Trophoblast cell (in vitro differentiated cells and primary cell): ENCODE results near the gene BMERB1.

Source experiments
- DNase-seq, 2 donors: peaks; one replicate each; pipeline ENCODE4 v3.0.0-alpha.2; 2016
- H2AFZ ChIP-seq: 2 replicates; pipeline ENCODE4 v1.6.1; 2013; ENCODE audit warnings: low read length, moderate library complexity, mild to moderate bottlenecking; ENCODE audit not compliant: insufficient read depth, poor library complexity
- H2AK5ac ChIP-seq: 2 replicates; pipeline ENCODE4 v1.6.1; 2013; ENCODE audit warnings: mild to moderate bottlenecking, low read length
- H2BK120ac ChIP-seq: 2 replicates; pipeline ENCODE4 v1.6.1; 2013; ENCODE audit warnings: low read length, mild to moderate bottlenecking, moderate library complexity; ENCODE audit not compliant: insufficient read depth, poor library complexity
- H2BK12ac ChIP-seq: 2 replicates; pipeline ENCODE4 v1.6.1; 2013; ENCODE audit warnings: mild to moderate bottlenecking, low read length, moderate library complexity
- H2BK5ac ChIP-seq: 2 replicates; pipeline ENCODE4 v1.6.1; 2013; ENCODE audit warnings: low read length, low read depth, moderate library complexity, mild to moderate bottlenecking; ENCODE audit not compliant: poor library complexity
- H3K14ac ChIP-seq: 2 replicates; pipeline ENCODE4 v1.6.1; 2013; ENCODE audit warnings: mild to moderate bottlenecking, low read length
- H3K18ac ChIP-seq: 2 replicates; pipeline ENCODE4 v1.6.1; 2013; ENCODE audit warnings: mild to moderate bottlenecking, low read length
- H3K23ac ChIP-seq: 2 replicates; pipeline ENCODE4 v1.6.1; 2013; ENCODE audit warnings: low read length
- H3K27ac ChIP-seq: 2 replicates; pipeline ENCODE4 v1.5.1; 2013; ENCODE audit warnings: low read depth, mild to moderate bottlenecking, inconsistent platforms, low read length, moderate library complexity
- H3K27me3 ChIP-seq: 2 replicates; pipeline ENCODE4 v1.6.1; 2013; ENCODE audit warnings: inconsistent platforms, mild to moderate bottlenecking, low read length, moderate library complexity; ENCODE audit not compliant: insufficient read depth
- H3K36me3 ChIP-seq, 2 experiments: 1 replicate in 1 of 2; 2 replicates in 1 of 2; pipeline ENCODE4 v1.6.1; 2013; ENCODE audit warnings: low read length in 2 of 2, mild to moderate bottlenecking in 2 of 2, moderate library complexity in 1 of 2; ENCODE audit not compliant: insufficient read depth in 2 of 2, control insufficient read depth in 1 of 2
- H3K4ac ChIP-seq: 2 replicates; pipeline ENCODE4 v1.6.1; 2013; ENCODE audit warnings: low read depth, mild to moderate bottlenecking, low read length, moderate library complexity
- H3K4me1 ChIP-seq, 2 experiments: 1 replicate in 1 of 2; 2 replicates in 1 of 2; pipeline ENCODE4 v1.6.1; 2013; ENCODE audit warnings: low read length in 2 of 2, mild to moderate bottlenecking in 2 of 2, moderate library complexity in 1 of 2; ENCODE audit not compliant: insufficient read depth in 2 of 2, control insufficient read depth in 1 of 2
- H3K4me2 ChIP-seq: 2 replicates; pipeline ENCODE4 v1.6.1; 2013; ENCODE audit warnings: inconsistent platforms, mild to moderate bottlenecking, low read length, moderate library complexity
- H3K4me3 ChIP-seq: 2 replicates; pipeline ENCODE4 v1.5.1; 2013; ENCODE audit warnings: mild to moderate bottlenecking, low read depth, low read length, inconsistent platforms
- H3K79me1 ChIP-seq: one replicate; pipeline ENCODE4 v1.6.1; 2013; ENCODE audit warnings: low read length
- H3K79me2 ChIP-seq: 2 replicates; pipeline ENCODE4 v1.6.1; 2013; ENCODE audit warnings: low read length, mild to moderate bottlenecking; ENCODE audit not compliant: control insufficient read depth, insufficient read depth, poor library complexity
- H3K9ac ChIP-seq: 2 replicates; pipeline ENCODE4 v1.6.1; 2013; ENCODE audit warnings: mild to moderate bottlenecking, low read length
- H3K9me3 ChIP-seq: 2 replicates; pipeline ENCODE4 v1.6.1; 2013; ENCODE audit warnings: low read depth, mild to moderate bottlenecking, control low read depth, inconsistent platforms, low read length; ENCODE audit not compliant: insufficient read depth
- H4K12ac ChIP-seq: 2 replicates; pipeline ENCODE4 v1.6.1; 2013; ENCODE audit warnings: low read depth, mild to moderate bottlenecking, low read length, moderate library complexity
- H4K8ac ChIP-seq: 2 replicates; pipeline ENCODE4 v1.6.1; 2013; ENCODE audit warnings: low read depth, mild to moderate bottlenecking, low read length, moderate library complexity
- H4K91ac ChIP-seq: one replicate; pipeline ENCODE4 v1.6.1; 2013; ENCODE audit warnings: low read depth, mild to moderate bottlenecking, low read length, moderate library complexity
- WGBS: extraction: QIAGEN DNeasy Blood & Tissue Kit; methylation state at CpG from one replicate; pipeline ENCODE4 v1.1.7; 2013; ENCODE audit warnings: missing lambda C conversion rate; ENCODE audit not compliant: insufficient read length, insufficient coverage; ENCODE audit errors: extremely low coverage; 5-methylcytosine and 5-hydroxymethylcytosine counted together

BMERB1 gene

DNA sequence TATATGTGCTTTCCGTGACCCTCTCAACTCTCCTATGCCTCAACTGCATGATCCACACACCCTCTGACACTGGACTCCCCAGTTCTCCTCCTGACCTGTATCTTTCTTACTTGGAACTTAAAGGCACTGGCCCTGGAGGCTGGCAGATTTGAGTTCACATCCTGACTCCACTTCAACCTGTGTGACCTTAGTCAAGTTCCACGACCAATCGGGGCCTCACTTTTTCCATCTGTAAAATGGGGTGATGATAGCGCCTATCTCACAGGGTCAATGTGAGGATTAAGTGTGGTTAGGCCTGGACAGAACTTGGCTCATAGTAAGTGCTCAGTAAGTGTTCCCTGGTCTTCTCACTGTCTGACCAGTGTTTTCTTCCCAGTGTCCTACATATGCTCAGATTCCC lies 183.5 kb downstream of the BMERB1 start:
- H3K36me3 ChIP-seq, result peaks cover 33 to 53% of the 10 kb centered on the region in 2 experiments
- H3K23ac ChIP-seq, result no peak overlapping the region
- no peak overlapping the region for H4K12ac ChIP-seq
- no peak overlapping the region for H3K4me2 ChIP-seq
- H2BK120ac ChIP-seq, result no peak overlapping the region
- no peak overlapping the region for H3K18ac ChIP-seq
- WGBS, result no CpG with 5 or more reads among the region's 4 CpGs
- no peak overlapping the region for H2BK5ac ChIP-seq
- no peak overlapping the region for H3K4me3 ChIP-seq
- H3K14ac ChIP-seq, result no peak overlapping the region
- H3K27me3 ChIP-seq, result no peaks in the 10 kb centered on the region
- H2AK5ac ChIP-seq, result no peak overlapping the region
- no peak overlapping the region for H3K4ac ChIP-seq
- H3K79me2 ChIP-seq, result no peaks in the 10 kb centered on the region
- H3K27ac ChIP-seq, result no peak overlapping the region
- no peaks in the 10 kb centered on the region for H3K79me1 ChIP-seq
- H3K9ac ChIP-seq, result no peak overlapping the region
- H3K9me3 ChIP-seq, result no peaks in the 10 kb centered on the region
- DNase-seq, result no peak
- no peak overlapping the region for H2BK12ac ChIP-seq
- H4K91ac ChIP-seq, result no peak overlapping the region
- no peak overlapping the region for H4K8ac ChIP-seq
- no peak overlapping the region for H2AFZ ChIP-seq
- peaks cover 0 to 2% of the 10 kb centered on the region in 2 experiments for H3K4me1 ChIP-seq

DNA sequence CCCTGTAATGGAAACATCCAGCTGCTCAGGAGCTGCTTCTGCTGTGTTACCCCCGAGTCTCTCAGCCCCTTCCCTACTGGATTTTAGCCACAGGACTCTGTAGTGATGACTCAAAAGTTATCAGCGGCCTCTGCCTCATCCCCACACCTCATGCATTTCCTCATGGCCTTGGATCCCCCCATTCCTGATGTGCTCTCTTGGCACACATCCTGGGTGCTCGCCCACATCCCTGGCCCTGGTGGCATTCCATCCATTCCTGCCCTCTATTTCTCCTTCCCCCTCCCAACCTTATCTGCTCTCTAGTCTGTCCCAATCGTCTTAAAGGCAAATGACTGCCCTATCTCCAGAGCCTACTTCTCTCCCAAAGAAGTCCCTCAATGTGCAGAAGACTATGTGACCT lies 184.0 kb downstream of the BMERB1 start:
- Histone ChIP-seq H4K91ac (no peak overlapping the region), H2AFZ (no peak overlapping the region), H3K36me3 (peaks cover 34 to 54% of the 10 kb centered on the region in 2 experiments), H2BK12ac (no peak overlapping the region), H3K9me3 (no peaks in the 10 kb centered on the region), H3K4me1 (peaks cover 0 to 2% of the 10 kb centered on the region in 2 experiments), H3K9ac (no peak overlapping the region), H2BK120ac (no peak overlapping the region), H4K8ac (no peak overlapping the region), H3K14ac (no peak overlapping the region), H2AK5ac (no peak overlapping the region), H3K4me2 (no peak overlapping the region), H3K4me3 (no peak overlapping the region), H3K27me3 (no peaks in the 10 kb centered on the region), H3K79me2 (no peaks in the 10 kb centered on the region), H3K79me1 (no peaks in the 10 kb centered on the region), H3K18ac (no peak overlapping the region), H3K23ac (no peak overlapping the region), H2BK5ac (no peak overlapping the region), H3K27ac (no peak overlapping the region), H4K12ac (no peak overlapping the region), H3K4ac (no peak overlapping the region)
- no peak for DNase-seq
- WGBS, result no CpG with 5 or more reads among the region's 4 CpGs

DNA sequence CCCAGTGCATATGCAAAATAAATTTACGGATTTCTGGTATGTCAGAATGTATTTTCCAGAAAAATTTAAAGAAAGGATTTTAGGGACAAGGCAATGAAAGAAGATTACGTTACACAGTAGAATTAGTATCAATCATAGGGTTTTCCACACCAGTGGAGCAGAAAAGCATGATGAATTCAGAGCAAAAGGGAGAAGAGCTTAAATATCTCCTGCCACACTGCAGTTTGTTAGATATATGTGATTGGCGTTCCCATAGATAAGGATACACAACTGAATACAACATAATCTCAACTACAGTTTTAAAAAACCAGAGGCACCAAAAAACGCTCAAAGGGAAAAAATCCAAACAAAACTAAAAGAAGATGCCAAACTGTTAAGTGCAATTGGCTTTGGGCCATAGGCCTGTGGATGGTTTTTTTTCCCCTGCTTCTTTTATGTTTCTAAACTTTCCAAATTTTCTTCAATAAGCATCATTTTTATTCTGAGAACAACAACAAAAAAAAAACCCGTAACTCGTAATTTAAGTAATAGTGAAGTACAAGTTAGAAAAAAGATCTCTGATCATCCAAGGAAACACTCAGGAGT lies 186.3 kb downstream of the BMERB1 start:
- H3K27me3 ChIP-seq, result no peaks in the 10 kb centered on the region
- H2AFZ ChIP-seq, result no peak overlapping the region
- no peak overlapping the region for H3K18ac ChIP-seq
- no peak overlapping the region for H4K12ac ChIP-seq
- H3K4ac ChIP-seq, result no peak overlapping the region
- no peak overlapping the region for H4K91ac ChIP-seq
- WGBS, result no CpG with 5 or more reads among the region's 6 CpGs
- no peak overlapping the region for H3K14ac ChIP-seq
- H4K8ac ChIP-seq, result no peak overlapping the region
- H3K4me2 ChIP-seq, result no peak overlapping the region
- H3K79me2 ChIP-seq, result no peaks in the 10 kb centered on the region
- no peaks in the 10 kb centered on the region for H3K9me3 ChIP-seq
- H3K79me1 ChIP-seq, result no peaks in the 10 kb centered on the region
- H3K4me1 ChIP-seq, result no peaks in the 10 kb centered on the region
- no peak overlapping the region for H3K27ac ChIP-seq
- DNase-seq, result no peak
- peaks cover 35 to 63% of the 10 kb centered on the region in 2 experiments for H3K36me3 ChIP-seq
- H2BK120ac ChIP-seq, result no peak overlapping the region
- no peak overlapping the region for H3K4me3 ChIP-seq
- H3K23ac ChIP-seq, result no peak overlapping the region
- H2AK5ac ChIP-seq, result no peak overlapping the region
- no peak overlapping the region for H2BK5ac ChIP-seq
- H2BK12ac ChIP-seq, result no peak overlapping the region
- H3K9ac ChIP-seq, result no peak overlapping the region

DNA sequence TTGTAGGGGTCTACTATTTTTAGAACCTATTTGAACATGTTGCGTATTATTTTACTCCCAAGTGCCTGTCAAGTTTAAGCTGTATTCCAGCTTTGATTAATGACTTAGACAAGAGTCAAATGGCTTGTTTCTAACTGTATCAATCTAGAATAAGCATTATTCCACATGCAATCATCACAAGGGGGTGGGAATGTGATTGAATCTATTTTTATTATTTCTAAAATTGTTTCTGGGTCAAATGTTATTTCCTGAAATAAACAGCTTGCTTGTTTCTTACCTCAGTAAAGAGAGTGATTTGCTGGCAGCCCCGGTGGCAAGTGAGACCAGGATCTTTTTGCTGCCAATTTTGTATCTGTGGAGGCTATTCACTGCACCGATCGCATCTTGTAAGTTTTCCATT lies 187.1 kb downstream of the BMERB1 start:
- Histone ChIP-seq H2BK12ac (no peak overlapping the region), H2AFZ (no peak overlapping the region), H3K4me2 (no peak overlapping the region), H3K27ac (no peak overlapping the region), H4K12ac (no peak overlapping the region), H3K27me3 (no peaks in the 10 kb centered on the region), H2AK5ac (no peak overlapping the region), H3K23ac (no peak overlapping the region), H2BK5ac (no peak overlapping the region), H3K9me3 (no peaks in the 10 kb centered on the region), H3K79me2 (no peaks in the 10 kb centered on the region), H3K4me3 (no peak overlapping the region), H3K79me1 (no peaks in the 10 kb centered on the region), H4K8ac (no peak overlapping the region), H3K9ac (no peak overlapping the region), H3K4me1 (no peaks in the 10 kb centered on the region), H2BK120ac (no peak overlapping the region), H3K18ac (no peak overlapping the region), H3K4ac (no peak overlapping the region), H3K14ac (no peak overlapping the region), H3K36me3 (peaks cover 33 to 57% of the 10 kb centered on the region in 2 experiments), H4K91ac (no peak overlapping the region)
- no peak for DNase-seq
- WGBS, result no CpG with 5 or more reads among the region's 4 CpGs
